GM18868 (cell line): ENCODE data around the gene SKI.

Source experiments
- ATAC-seq: cut with Tn5 transposase; IDR thresholded peaks from one replicate; pipeline ENCODE4 v1.9.1; 2021; ENCODE audit warnings: mild to moderate bottlenecking, moderate library complexity; ENCODE audit not compliant: unreplicated experiment

SKI gene

GRCh38 chr1:2228157-2228594 is at the start of gene SKI:
Gene SKI (plus strand): TSS chr1:2228319. CDS start chr1:2228767, 448 bp downstream.
- ATAC-seq: no peak

GRCh38 chr1:2178875-2179274 is 49.2 kb upstream of the SKI start:
- no peak for ATAC-seq

- ATAC-seq: no peak
Observed at GRCh38 chr1:2179283-2180013, 48.7 kb upstream of the SKI start.

GRCh38 chr1:2180297-2181245 is 47.5 kb upstream of the SKI start:
- ATAC-seq: no peak

- no peak for ATAC-seq
Observed at GRCh38 chr1:2181271-2181670, 46.8 kb upstream of the SKI start.

- ATAC-seq: no peak
Observed at GRCh38 chr1:2181752-2182151, 46.4 kb upstream of the SKI start.

- ATAC-seq: no peak
Observed at GRCh38 chr1:2182376-2182775, 45.7 kb upstream of the SKI start.

GRCh38 chr1:2183937-2184334 is 44.2 kb upstream of the SKI start:
- ATAC-seq: no peak

- no peak for ATAC-seq
Observed at GRCh38 chr1:2184531-2184930, 43.6 kb upstream of the SKI start.

GRCh38 chr1:2184934-2185333 is 43.2 kb upstream of the SKI start:
- ATAC-seq: no peak

- ATAC-seq: no peak
Observed at GRCh38 chr1:2185880-2186855, 42.0 kb upstream of the SKI start.

- ATAC-seq: no peak
Observed at GRCh38 chr1:2186901-2187300, 41.2 kb upstream of the SKI start.

- ATAC-seq: no peak
Observed at GRCh38 chr1:2187619-2188018, 40.5 kb upstream of the SKI start.

- no peak for ATAC-seq
Observed at GRCh38 chr1:2188336-2188735, 39.8 kb upstream of the SKI start.

- ATAC-seq: no peak
Observed at GRCh38 chr1:2189459-2190425, 38.4 kb upstream of the SKI start.

GRCh38 chr1:2190491-2190976 is 37.6 kb upstream of the SKI start:
- ATAC-seq: no peak

- ATAC-seq: no peak
Observed at GRCh38 chr1:2192031-2192995, 35.8 kb upstream of the SKI start.

- no peak for ATAC-seq
Observed at GRCh38 chr1:2193514-2194281, 34.4 kb upstream of the SKI start.
